ENCODE data around the gene UBE2Z. TPM values are rescaled to one million over a fixed set of nuclear protein-coding genes. Genes with fewer than 3 reads are reported as not detected.

The UBE2Z gene
- total RNA-seq, 1 experiment from 2014 or later, result 65.1 TPM

- TF ChIP-seq GABPB1 (CRISPR knock-in tag; IDR thresholded peaks at IDR 0.05) (no peak), ZNF121 (CRISPR knock-in tag; IDR thresholded peaks at IDR 0.05) (no peak), TEAD1 (CRISPR knock-in tag; IDR thresholded peaks at IDR 0.05) (no peak), PRRX2 (CRISPR knock-in tag; IDR thresholded peaks at IDR 0.05) (no peak), NFE2L1 (CRISPR knock-in tag; IDR thresholded peaks at IDR 0.05) (no peak), E2F1 (CRISPR knock-in tag; IDR thresholded peaks at IDR 0.05) (no peak), CREM (CRISPR knock-in tag; IDR thresholded peaks at IDR 0.05) (no peak), NFYB (CRISPR knock-in tag; conservative IDR thresholded peaks at IDR 0.05; ENCODE audit: low read depth) (no peak), JAZF1 (CRISPR knock-in tag; IDR thresholded peaks at IDR 0.05) (no peak), ZMAT4 (CRISPR knock-in tag; IDR thresholded peaks at IDR 0.05) (no peak), FOXK1 (CRISPR knock-in tag; IDR thresholded peaks at IDR 0.05) (no peak), ZNF281 (CRISPR knock-in tag; IDR thresholded peaks at IDR 0.05) (no peak)
- TF ChIP-seq, protein P1, sequence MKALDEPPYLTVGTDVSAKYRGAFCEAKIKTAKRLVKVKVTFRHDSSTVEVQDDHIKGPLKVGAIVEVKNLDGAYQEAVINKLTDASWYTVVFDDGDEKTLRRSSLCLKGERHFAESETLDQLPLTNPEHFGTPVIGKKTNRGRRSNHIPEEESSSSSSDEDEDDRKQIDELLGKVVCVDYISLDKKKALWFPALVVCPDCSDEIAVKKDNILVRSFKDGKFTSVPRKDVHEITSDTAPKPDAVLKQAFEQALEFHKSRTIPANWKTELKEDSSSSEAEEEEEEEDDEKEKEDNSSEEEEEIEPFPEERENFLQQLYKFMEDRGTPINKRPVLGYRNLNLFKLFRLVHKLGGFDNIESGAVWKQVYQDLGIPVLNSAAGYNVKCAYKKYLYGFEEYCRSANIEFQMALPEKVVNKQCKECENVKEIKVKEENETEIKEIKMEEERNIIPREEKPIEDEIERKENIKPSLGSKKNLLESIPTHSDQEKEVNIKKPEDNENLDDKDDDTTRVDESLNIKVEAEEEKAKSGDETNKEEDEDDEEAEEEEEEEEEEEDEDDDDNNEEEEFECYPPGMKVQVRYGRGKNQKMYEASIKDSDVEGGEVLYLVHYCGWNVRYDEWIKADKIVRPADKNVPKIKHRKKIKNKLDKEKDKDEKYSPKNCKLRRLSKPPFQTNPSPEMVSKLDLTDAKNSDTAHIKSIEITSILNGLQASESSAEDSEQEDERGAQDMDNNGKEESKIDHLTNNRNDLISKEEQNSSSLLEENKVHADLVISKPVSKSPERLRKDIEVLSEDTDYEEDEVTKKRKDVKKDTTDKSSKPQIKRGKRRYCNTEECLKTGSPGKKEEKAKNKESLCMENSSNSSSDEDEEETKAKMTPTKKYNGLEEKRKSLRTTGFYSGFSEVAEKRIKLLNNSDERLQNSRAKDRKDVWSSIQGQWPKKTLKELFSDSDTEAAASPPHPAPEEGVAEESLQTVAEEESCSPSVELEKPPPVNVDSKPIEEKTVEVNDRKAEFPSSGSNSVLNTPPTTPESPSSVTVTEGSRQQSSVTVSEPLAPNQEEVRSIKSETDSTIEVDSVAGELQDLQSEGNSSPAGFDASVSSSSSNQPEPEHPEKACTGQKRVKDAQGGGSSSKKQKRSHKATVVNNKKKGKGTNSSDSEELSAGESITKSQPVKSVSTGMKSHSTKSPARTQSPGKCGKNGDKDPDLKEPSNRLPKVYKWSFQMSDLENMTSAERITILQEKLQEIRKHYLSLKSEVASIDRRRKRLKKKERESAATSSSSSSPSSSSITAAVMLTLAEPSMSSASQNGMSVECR (CRISPR knock-in tag; IDR thresholded peaks at IDR 0.05; ENCODE audit: borderline replicate concordance), result no peak
- ChIA-PET CTCF (interaction anchor here (1.0 to 3.0 kb wide), 7 partner anchors 9 to 233 kb away, joined by 3 to 19 read pairs (median 7); no protein-coding TSS in a partner anchor), POLR2A (no interaction called here)
- peaks cover 9% of the 10 kb centered on the region for H3K4me1 Mint-ChIP-seq
- no peaks in the 10 kb centered on the region for H3K9me3 Mint-ChIP-seq
- no peaks in the 10 kb centered on the region for H3K27me3 Mint-ChIP-seq (ENCODE audit: low read depth)
- H3K4me3 Mint-ChIP-seq, result no peak overlapping the region
- ATAC-seq, result no peak
- H3K36me3 Mint-ChIP-seq, result no peaks in the 10 kb centered on the region
- no peak overlapping the region for H3K27ac Mint-ChIP-seq
- no peak for DNase-seq (ENCODE audit: low spot score)
These were observed 38.3 kb upstream of the UBE2Z start for GRCh38 chr17:48869821-48870318.

DNA sequence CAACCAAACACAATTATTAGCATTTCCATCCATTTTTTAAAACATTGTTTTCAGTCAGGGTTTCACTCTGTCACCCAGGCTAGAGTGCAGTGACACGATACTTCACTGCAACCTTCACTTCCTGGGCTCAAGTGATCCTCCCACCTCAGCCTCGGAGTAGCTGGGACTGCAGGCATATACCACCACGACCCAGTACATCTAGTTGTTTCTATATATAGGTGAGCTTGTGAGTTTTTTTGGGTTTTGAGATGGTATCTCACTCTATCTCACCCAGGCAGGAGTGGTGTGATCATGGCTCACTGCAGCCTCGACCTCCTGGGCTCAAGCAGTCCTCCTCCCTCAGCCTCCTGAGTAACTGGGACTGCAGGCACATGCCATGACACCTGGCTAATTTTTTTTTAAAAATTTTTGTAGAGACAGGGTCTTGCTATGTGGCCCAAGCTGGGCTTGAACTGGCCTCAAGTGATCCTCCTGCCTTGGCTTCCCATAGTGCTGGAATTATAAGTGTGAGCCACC lies 37.1 kb upstream of the UBE2Z start:
- H3K9me3 Mint-ChIP-seq, result no peaks in the 10 kb centered on the region
- H3K4me3 Mint-ChIP-seq, result no peak overlapping the region
- peaks cover 9% of the 10 kb centered on the region for H3K4me1 Mint-ChIP-seq
- H3K36me3 Mint-ChIP-seq, result no peaks in the 10 kb centered on the region
- ChIA-PET POLR2A (interaction anchor here (0.6 kb wide), 1 partner anchor 16 kb away, joined by 3 read pairs; no protein-coding TSS in a partner anchor), CTCF (interaction anchor here (0.5 to 3.0 kb wide), 5 partner anchors 12 to 200 kb away, joined by 3 to 8 read pairs (median 5); no protein-coding TSS in a partner anchor)
- no peak for ATAC-seq
- H3K27ac Mint-ChIP-seq, result no peak overlapping the region
- no peaks in the 10 kb centered on the region for H3K27me3 Mint-ChIP-seq (ENCODE audit: low read depth)
- DNase-seq (ENCODE audit: low spot score), result no peak
- TF ChIP-seq CBFB (CRISPR knock-in tag; IDR thresholded peaks at IDR 0.05; ENCODE audit: low read depth), result no peak
- no peak for TF ChIP-seq NFE2L1 (CRISPR knock-in tag; IDR thresholded peaks at IDR 0.05)
- TF ChIP-seq KAT7 (CRISPR knock-in tag; IDR thresholded peaks at IDR 0.05; ENCODE audit: borderline replicate concordance), result no peak
- no peak for TF ChIP-seq ATF6 (CRISPR knock-in tag; IDR thresholded peaks at IDR 0.05)
- TF ChIP-seq CREM (CRISPR knock-in tag; IDR thresholded peaks at IDR 0.05), result no peak
- TF ChIP-seq PRRX2 (CRISPR knock-in tag; IDR thresholded peaks at IDR 0.05), result no peak
- no peak for TF ChIP-seq NR3C1 (CRISPR knock-in tag; conservative IDR thresholded peaks at IDR 0.05; ENCODE audit: low read depth)
- TF ChIP-seq, protein P2, sequence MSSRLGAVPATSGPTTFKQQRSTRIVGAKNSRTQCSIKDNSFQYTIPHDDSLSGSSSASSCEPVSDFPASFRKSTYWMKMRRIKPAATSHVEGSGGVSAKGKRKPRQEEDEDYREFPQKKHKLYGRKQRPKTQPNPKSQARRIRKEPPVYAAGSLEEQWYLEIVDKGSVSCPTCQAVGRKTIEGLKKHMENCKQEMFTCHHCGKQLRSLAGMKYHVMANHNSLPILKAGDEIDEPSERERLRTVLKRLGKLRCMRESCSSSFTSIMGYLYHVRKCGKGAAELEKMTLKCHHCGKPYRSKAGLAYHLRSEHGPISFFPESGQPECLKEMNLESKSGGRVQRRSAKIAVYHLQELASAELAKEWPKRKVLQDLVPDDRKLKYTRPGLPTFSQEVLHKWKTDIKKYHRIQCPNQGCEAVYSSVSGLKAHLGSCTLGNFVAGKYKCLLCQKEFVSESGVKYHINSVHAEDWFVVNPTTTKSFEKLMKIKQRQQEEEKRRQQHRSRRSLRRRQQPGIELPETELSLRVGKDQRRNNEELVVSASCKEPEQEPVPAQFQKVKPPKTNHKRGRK (CRISPR knock-in tag; IDR thresholded peaks at IDR 0.05; ENCODE audit: borderline replicate concordance), result no peak
- no peak for TF ChIP-seq ATF1 (CRISPR knock-in tag; IDR thresholded peaks at IDR 0.05)
- TF ChIP-seq ZNF232 (CRISPR knock-in tag; IDR thresholded peaks at IDR 0.05), result no peak
- TF ChIP-seq HMGXB4 (CRISPR knock-in tag; IDR thresholded peaks at IDR 0.05), result no peak
- no peak for TF ChIP-seq GABPB1 (CRISPR knock-in tag; IDR thresholded peaks at IDR 0.05)

Measured in WTC11 (cell line).